ENCODE measurements around the gene FBXO46.
A peak's percentile ranks its signal among the peaks of the same experiment; 100 is the strongest.

FBXO46 gene

GRCh38 chr19:45730368-45731288 is at the start of gene FBXO46:
Gene FBXO46 (minus strand): TSS chr19:45730896. CDS start chr19:45713495, 17,401 bp downstream.
- peak; percentile 96 to 97 for DNase-seq

- no peak for DNase-seq
Observed at GRCh38 chr19:45780146-45780447, 49.4 kb upstream of the FBXO46 start.

DNA sequence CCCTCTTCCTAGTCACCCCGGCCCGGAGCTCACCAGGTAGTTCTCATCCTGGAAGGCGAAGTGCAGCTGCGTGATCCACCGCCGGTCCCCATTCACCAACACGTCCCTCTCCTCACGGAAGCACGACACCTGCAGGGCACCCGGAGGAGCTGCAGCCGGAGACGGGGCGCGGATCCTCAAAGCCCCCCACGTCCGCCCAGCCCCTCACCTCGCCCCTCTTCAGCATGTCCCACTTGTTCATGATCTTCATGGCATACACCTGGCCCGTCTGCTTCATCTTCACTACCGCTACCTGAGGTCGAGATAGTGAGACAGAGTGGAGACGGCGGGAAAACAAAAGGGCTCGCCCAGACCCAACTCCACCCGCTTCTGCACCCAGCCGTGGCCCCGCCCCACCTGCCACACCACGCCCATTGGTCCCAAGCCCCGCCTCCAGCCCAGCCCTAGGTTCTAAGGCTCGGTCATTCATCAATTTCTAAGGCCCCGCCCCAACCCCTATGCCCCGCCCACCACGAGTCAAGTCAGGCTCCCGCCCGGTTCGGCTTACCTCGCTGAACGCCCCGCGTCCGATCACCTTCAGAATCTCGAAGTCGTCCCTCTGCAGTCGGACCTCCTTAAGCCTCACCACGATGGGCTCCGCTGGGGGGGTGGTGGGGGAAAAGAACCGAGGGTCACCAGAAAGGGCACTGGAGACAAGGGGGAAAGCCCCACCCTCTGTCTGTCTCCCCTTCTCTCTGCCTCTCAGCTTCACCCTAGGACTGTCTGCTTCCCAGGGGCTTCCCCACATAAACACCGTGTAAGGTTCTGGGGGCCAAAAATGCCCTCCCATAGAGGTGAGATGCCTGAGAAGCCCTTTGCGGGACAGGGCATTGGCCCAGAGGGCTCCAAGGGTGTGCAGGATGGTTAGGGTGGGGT is 48.8 kb upstream of the FBXO46 start:
- DNase-seq: peak; percentile 45 to 84

GRCh38 chr19:45778010-45778661 is 47.4 kb upstream of the FBXO46 start:
- DNase-seq: no peak

GRCh38 chr19:45777395-45777961 is 46.8 kb upstream of the FBXO46 start:
- no peak for DNase-seq

- DNase-seq: no peak
Observed at GRCh38 chr19:45774765-45775164, 44.1 kb upstream of the FBXO46 start.

DNA sequence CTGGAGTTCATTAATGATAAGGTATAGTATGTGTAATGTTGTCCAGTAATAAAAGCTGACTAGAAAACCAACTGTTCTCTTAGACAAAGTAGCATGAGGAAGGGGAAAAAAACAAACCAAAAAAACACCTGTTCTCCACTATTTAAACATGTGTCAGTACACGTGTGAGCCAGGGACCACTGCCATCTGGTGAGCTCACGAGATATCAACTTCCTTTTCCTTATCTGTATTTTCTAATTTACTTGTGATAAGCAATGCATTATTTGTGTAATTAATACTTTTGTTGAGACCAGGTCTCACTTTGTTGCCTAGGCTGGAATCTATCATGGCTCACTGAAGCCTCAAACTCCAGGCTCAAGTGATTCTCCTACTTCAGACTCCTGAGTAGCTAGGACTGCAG is 42.7 kb upstream of the FBXO46 start:
- DNase-seq: no peak

DNA sequence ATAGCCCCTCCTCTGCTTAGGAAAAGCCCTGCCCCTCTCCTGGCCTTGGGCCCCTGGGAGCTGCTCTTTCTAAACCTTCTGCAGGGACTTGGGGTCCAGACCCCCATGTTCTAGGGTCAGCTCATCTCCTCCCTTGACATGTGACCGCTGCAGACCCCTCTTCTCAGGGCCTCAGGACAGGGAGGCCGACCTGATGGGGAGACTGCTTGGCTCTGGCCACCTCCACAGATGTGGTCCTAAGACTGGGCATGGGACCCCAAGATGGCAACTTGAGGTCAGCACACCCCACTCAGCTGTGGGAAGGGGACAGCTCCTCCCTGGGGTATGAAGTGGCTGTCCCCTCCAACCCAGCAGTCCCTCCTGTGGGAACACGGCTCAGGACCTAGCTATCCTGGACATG is 42.2 kb upstream of the FBXO46 start:
- DNase-seq: no peak

DNA sequence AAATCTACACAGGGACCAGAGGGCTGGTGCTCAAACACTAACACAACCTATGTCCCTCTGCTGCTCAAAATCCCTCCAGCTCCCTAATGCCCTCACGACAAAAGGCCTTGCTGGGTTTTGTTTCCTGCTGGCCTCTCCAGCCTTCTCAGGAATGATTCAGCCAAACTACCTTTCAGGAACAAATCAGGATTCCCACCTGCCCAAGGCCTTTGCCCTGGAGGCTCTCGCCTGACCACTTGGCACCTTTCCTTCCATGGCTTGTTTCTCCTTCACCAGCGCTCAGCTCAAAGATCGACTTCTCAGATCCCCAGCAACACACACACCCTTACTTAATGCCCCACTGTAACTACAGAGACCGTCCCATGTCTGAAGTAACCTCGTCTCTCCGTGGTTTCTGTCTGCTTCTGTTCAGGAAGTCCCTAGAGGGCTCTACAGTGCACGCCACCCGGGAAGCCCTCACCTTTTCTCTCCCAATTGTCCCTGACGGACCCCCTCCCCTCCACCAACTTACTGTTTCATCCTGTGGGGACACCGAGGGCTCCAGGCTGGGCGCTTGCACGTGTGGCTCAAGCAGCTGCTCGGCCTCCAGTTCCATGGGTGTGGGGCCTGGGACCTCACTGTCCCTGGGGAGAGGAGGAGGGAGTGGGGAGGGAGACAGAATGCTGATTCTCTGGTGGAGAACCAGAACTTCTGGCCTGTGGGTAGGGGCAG is 41.6 kb upstream of the FBXO46 start:
- no peak for DNase-seq

- no peak for DNase-seq
Observed at GRCh38 chr19:45771311-45771933, 40.7 kb upstream of the FBXO46 start.

GRCh38 chr19:45770192-45771101 is 39.8 kb upstream of the FBXO46 start:
- DNase-seq: peak; percentile 78 to 92

GRCh38 chr19:45769821-45770191 is 39.1 kb upstream of the FBXO46 start:
- peak in 1 of 2 donors; percentile 22 for DNase-seq

- peak; percentile 93 to 98 for DNase-seq
Observed at GRCh38 chr19:45768984-45769782, 38.5 kb upstream of the FBXO46 start, which contains the start of gene SIX5. Gene SIX5 (minus strand): TSS chr19:45769252. CDS start chr19:45768844, 408 bp downstream.

DNA sequence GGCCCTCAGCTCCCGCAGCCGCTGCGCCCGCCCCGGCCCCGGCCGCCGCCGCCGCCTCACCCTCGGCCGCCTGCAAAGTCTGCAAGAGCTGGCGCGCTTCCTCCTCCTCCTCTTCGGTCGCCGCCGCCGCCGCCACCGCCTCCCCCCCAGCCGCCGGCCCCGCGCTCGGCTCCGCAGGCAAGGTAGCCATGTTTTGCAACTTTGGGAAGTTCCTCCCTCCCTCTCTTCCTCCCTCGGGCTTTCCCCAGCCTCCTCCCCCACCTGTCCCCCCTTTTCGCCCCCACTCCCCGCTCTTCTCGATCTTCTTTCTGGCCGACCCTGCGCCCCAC is 37.9 kb upstream of the FBXO46 start:
- DNase-seq: peak; percentile 61 to 67

GRCh38 chr19:45767881-45768654 is 37.4 kb upstream of the FBXO46 start:
- no peak for DNase-seq

DNA sequence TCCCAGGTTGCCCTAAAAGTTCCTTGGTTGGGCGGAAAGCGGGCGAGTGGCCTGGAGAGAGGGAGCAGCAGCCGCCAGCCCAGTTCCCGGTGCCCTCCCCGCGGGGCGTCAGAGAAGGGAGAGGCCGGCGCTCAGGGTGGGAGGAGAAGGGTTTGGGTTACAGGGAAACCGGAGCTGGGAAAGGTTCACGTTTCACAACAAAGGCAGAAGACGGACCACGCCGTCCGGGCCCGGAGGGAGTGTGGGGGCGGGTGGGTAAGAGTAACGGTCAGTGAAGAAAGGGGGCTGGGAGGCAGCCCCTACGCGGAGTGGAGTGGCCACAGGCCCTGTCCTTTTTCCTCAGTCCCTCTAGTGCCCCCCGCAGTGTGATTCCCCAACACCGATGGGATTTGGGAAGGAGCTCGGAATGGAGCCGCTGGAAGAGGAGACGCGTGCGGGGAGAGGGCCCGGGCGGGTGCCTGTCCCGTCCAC is 36.7 kb upstream of the FBXO46 start:
- peak in 1 of 2 donors; percentile 11 for DNase-seq

DNA sequence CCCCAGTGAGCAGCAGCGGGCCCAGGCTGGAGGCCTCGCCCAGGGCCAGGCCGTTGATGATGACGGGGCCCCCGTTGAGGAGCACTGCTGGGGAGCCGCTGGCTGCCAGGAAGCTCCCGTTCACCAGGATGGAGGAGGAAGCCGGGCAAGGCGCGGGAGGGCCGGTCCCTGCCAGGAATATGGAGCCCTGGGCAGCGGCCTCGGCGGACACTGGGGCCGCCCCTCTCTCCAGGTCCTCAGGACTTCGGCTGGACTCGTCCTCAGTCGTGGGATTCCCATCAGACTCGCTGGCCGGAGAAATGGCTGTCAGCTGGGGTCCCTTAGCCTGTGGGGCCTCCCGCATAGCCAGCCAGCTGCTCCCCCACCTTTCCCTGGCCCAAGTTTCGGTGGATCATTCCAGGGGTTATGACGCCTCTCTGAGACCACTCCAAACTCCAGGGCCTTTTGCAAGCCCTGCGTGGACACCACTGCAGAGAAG is 36.2 kb upstream of the FBXO46 start:
- DNase-seq: no peak

DNA sequence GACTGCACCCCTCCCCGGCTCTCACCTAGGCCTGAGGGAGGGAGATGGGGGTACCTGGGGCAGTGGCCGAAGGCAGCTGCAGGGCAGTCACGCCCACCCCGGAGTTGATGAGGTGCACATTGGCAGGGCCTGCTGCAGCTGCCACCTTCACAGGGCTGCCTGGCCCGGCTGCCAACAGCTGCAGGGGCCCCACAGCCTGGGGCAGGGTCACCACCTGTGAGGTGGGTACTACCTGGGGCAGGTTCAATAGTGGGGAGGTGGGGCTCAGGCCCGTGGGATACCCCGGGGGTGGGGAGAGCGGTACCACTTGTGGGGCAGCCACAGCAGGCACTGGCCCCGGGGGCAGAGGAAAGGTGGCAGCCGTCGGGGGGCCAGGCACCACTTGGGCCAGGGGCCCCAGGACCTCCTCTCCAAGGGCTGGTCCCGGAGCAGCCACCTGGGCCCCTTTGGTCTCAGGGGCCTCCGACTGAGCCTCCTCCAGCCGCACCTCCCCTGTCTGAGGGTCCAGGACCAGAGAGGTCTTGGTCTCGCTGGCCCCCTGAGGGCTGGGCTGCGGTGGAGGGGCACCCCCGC is 35.7 kb upstream of the FBXO46 start:
- no peak for DNase-seq
